ENCODE data around the gene TMEM272.

TMEM272 gene

GRCh38 chr13:51827254-51827653 is 17.7 kb downstream of the TMEM272 start:
- no peak for ATAC-seq
- TF ChIP-seq ZFP30 (CRISPR knock-in tag; IDR thresholded peaks at IDR 0.05) (no peak), TCF4 (CRISPR knock-in tag; IDR thresholded peaks at IDR 0.05; ENCODE audit: borderline replicate concordance) (no peak), PATZ1 (CRISPR knock-in tag; IDR thresholded peaks at IDR 0.05; ENCODE audit: borderline replicate concordance) (no peak), ZNF8 (CRISPR knock-in tag; IDR thresholded peaks at IDR 0.05) (no peak)

- peak; percentile 33; the same call in 2 of the 3 replicates for ATAC-seq
- TF ChIP-seq ZNF70 (CRISPR knock-in tag; IDR thresholded peaks at IDR 0.05) (no peak), ZFP3 (CRISPR knock-in tag; IDR thresholded peaks at IDR 0.05) (no peak), ESRRG (CRISPR knock-in tag; IDR thresholded peaks at IDR 0.05) (no peak), TOX (CRISPR knock-in tag; IDR thresholded peaks at IDR 0.05; ENCODE audit: borderline replicate concordance) (no peak), TSHZ2 (CRISPR knock-in tag; IDR thresholded peaks at IDR 0.05) (no peak), CSDC2 (CRISPR knock-in tag; IDR thresholded peaks at IDR 0.05) (no peak), ZNF565 (CRISPR knock-in tag; conservative IDR thresholded peaks at IDR 0.05; ENCODE audit: low read depth) (no peak), POU6F1 (CRISPR knock-in tag; IDR thresholded peaks at IDR 0.05; ENCODE audit: borderline replicate concordance, low read depth) (no peak)
These were observed 18.4 kb downstream of the TMEM272 start for GRCh38 chr13:51826606-51827005.

GRCh38 chr13:51825681-51826254 is 19.2 kb downstream of the TMEM272 start:
- ATAC-seq, result no peak

More at GRCh38 chr13:51825681-51826254, 19.2 kb downstream of the TMEM272 start:
- TF ChIP-seq RARB (CRISPR knock-in tag; IDR thresholded peaks at IDR 0.05) (no peak), CREB5 (CRISPR knock-in tag; IDR thresholded peaks at IDR 0.05; ENCODE audit: low read depth) (no peak), ZNF8 (CRISPR knock-in tag; IDR thresholded peaks at IDR 0.05) (no peak), PATZ1 (CRISPR knock-in tag; IDR thresholded peaks at IDR 0.05; ENCODE audit: borderline replicate concordance) (no peak), ESRRG (CRISPR knock-in tag; IDR thresholded peaks at IDR 0.05) (no peak), OSR1 (CRISPR knock-in tag; IDR thresholded peaks at IDR 0.05) (no peak)
